Measurements from ENCODE around the gene NME2. TPM values are rescaled to one million over a fixed set of nuclear protein-coding genes. Genes with fewer than 3 reads are reported as not detected.

Gene NME2
- total RNA-seq, 1 experiment from 2014 or later = 734 TPM

GRCh38 chr17:51154176-51154575 lies 12.0 kb upstream of the NME2 start:
- Mint-ChIP-seq H3K4me1 (ENCODE audit: low read depth, unreplicated experiment) (no peaks in the 10 kb centered on the region), H3K27ac (ENCODE audit: unreplicated experiment) (no peak overlapping the region), H3K27me3 (ENCODE audit: insufficient read depth, unreplicated experiment) (no peaks in the 10 kb centered on the region), H3K9me3 (ENCODE audit: unreplicated experiment) (no peaks in the 10 kb centered on the region), H3K4me3 (ENCODE audit: unreplicated experiment) (no peak overlapping the region), H3K36me3 (ENCODE audit: insufficient read depth, unreplicated experiment) (peaks cover 37% of the 10 kb centered on the region)
- H3K9me3 ChIP-seq = no peaks in the 10 kb centered on the region
- DNase-seq = peak in 1 of 2 experiments; percentile 18
- ChIA-PET CTCF (interaction anchor here (1.2 to 2.3 kb wide), 2 partner anchors 77 to 153 kb away, joined by 3 to 11 read pairs; no protein-coding TSS in a partner anchor), POLR2A (interaction anchor here (0.5 kb wide), 1 partner anchor 61 kb away, joined by 3 read pairs; no protein-coding TSS in a partner anchor)
- peak overlapping the region; percentile 69 for H3K4me3 ChIP-seq (ENCODE audit: low read depth, low read length)
- no peaks in the 10 kb centered on the region for H3K27me3 ChIP-seq (replicated peaks; ENCODE audit: control insufficient read depth, insufficient read depth, low read length)
- BruUV-seq (replicated peaks) = no TSS peak
- H3K36me3 ChIP-seq (ENCODE audit: control insufficient read depth, insufficient read depth, low read length) = no peaks in the 10 kb centered on the region; the same call in 1 of the 2 replicates
- intact Hi-C loops (cut with micrococcal nuclease; ENCODE audit: unreplicated experiment) = loop anchor here (5.0 kb wide), 1 partner anchor 287 kb away; the partner anchor contains the start of gene TOB1
- TF ChIP-seq, protein P1, sequence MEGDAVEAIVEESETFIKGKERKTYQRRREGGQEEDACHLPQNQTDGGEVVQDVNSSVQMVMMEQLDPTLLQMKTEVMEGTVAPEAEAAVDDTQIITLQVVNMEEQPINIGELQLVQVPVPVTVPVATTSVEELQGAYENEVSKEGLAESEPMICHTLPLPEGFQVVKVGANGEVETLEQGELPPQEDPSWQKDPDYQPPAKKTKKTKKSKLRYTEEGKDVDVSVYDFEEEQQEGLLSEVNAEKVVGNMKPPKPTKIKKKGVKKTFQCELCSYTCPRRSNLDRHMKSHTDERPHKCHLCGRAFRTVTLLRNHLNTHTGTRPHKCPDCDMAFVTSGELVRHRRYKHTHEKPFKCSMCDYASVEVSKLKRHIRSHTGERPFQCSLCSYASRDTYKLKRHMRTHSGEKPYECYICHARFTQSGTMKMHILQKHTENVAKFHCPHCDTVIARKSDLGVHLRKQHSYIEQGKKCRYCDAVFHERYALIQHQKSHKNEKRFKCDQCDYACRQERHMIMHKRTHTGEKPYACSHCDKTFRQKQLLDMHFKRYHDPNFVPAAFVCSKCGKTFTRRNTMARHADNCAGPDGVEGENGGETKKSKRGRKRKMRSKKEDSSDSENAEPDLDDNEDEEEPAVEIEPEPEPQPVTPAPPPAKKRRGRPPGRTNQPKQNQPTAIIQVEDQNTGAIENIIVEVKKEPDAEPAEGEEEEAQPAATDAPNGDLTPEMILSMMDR (IDR thresholded peaks at IDR 0.05; ENCODE audit: insufficient read depth in 1 of 2, low read depth in 1 of 2, low read length in 1 of 2, severe bottlenecking in 1 of 2, unreplicated experiment in 1 of 2) = no peak
- H3K4me1 ChIP-seq = peaks cover 9% of the 10 kb centered on the region

GRCh38 chr17:51155416-51155815 lies 10.8 kb upstream of the NME2 start:
- H3K4me3 Mint-ChIP-seq (ENCODE audit: unreplicated experiment) = peak overlapping the region; percentile 40

DNA sequence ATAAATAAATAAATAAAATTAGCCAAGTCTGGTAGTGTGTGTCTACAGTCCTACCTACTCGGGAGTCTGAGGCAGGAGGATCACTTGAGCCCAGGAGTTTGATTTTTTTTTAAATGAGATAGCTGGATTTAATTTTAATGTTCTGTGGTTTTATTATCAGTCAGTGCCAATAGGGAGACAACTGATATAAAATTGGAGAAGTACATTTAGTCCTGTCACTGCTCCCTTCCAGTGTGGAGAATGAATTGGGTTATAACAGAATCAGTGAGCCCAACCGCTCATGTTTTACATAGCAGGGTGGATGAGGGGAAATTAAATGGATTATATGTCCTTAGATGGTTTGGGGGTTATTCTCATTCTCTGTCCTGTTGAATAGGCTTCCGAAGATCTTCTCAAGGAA lies 6.6 kb upstream of the NME2 start:
- BruUV-seq (replicated peaks) = no TSS peak

More at GRCh38 chr17:51155416-51155815, 10.8 kb upstream of the NME2 start:
- intact Hi-C loops (cut with micrococcal nuclease; ENCODE audit: unreplicated experiment) = no loop called here
- H3K27me3 ChIP-seq (replicated peaks; ENCODE audit: control insufficient read depth, insufficient read depth, low read length) = no peaks in the 10 kb centered on the region
- Mint-ChIP-seq H3K4me1 (ENCODE audit: low read depth, unreplicated experiment) (no peaks in the 10 kb centered on the region), H3K9me3 (ENCODE audit: unreplicated experiment) (no peaks in the 10 kb centered on the region), H3K27ac (ENCODE audit: unreplicated experiment) (no peak overlapping the region), H3K27me3 (ENCODE audit: insufficient read depth, unreplicated experiment) (no peaks in the 10 kb centered on the region), H3K36me3 (ENCODE audit: insufficient read depth, unreplicated experiment) (peaks cover 45% of the 10 kb centered on the region)
- no peak for DNase-seq
- TF ChIP-seq, protein P1 (IDR thresholded peaks at IDR 0.05; ENCODE audit: insufficient read depth in 1 of 2, low read depth in 1 of 2, low read length in 1 of 2, severe bottlenecking in 1 of 2, unreplicated experiment in 1 of 2) = no peak
- CTCF ChIA-PET = no interaction called here
- POLR2A ChIA-PET = interaction anchor here (0.9 to 1.0 kb wide), 2 partner anchors 11 to 34 kb away, joined by 3 to 4 read pairs; partner anchors contain the start of genes NME2 and SPAG9
- no peaks in the 10 kb centered on the region for H3K9me3 ChIP-seq
- H3K4me1 ChIP-seq = peaks cover 9% of the 10 kb centered on the region
- H3K4me3 ChIP-seq (ENCODE audit: low read depth, low read length) = no peak overlapping the region
- H3K36me3 ChIP-seq (ENCODE audit: control insufficient read depth, insufficient read depth, low read length) = no peaks in the 10 kb centered on the region; the same call in 1 of the 2 replicates
- no TSS peak for BruUV-seq (replicated peaks)

More for the DNA sequence above, 6.6 kb upstream of the NME2 start:
- Mint-ChIP-seq H3K9me3 (ENCODE audit: unreplicated experiment) (no peaks in the 10 kb centered on the region), H3K27me3 (ENCODE audit: insufficient read depth, unreplicated experiment) (no peaks in the 10 kb centered on the region), H3K36me3 (ENCODE audit: insufficient read depth, unreplicated experiment) (peaks cover 83% of the 10 kb centered on the region), H3K4me3 (ENCODE audit: unreplicated experiment) (no peak overlapping the region), H3K27ac (ENCODE audit: unreplicated experiment) (no peak overlapping the region), H3K4me1 (ENCODE audit: low read depth, unreplicated experiment) (no peaks in the 10 kb centered on the region)
- TF ChIP-seq, protein P1 (IDR thresholded peaks at IDR 0.05; ENCODE audit: insufficient read depth in 1 of 2, low read depth in 1 of 2, low read length in 1 of 2, severe bottlenecking in 1 of 2, unreplicated experiment in 1 of 2) = no peak
- intact Hi-C loops (cut with micrococcal nuclease; ENCODE audit: unreplicated experiment) = no loop called here
- DNase-seq = no peak
- H3K36me3 ChIP-seq (ENCODE audit: control insufficient read depth, insufficient read depth, low read length) = peaks cover 2% of the 10 kb centered on the region
- H3K27me3 ChIP-seq (replicated peaks; ENCODE audit: control insufficient read depth, insufficient read depth, low read length) = no peaks in the 10 kb centered on the region
- ChIA-PET CTCF (no interaction called here), POLR2A (interaction anchor here (0.6 kb wide), 1 partner anchor 215 kb away, joined by 3 read pairs; no protein-coding TSS in a partner anchor)
- H3K9me3 ChIP-seq = no peaks in the 10 kb centered on the region
- peaks cover 3% of the 10 kb centered on the region for H3K4me1 ChIP-seq
- H3K4me3 ChIP-seq (ENCODE audit: low read depth, low read length) = no peak overlapping the region

Data from Caco-2 (cell line).